LNCAP (cell line): ENCODE data around the gene AFG3L2.

Source experiments
- CTCF ChIP-seq: fragments of 450-650 bp; IDR thresholded peaks from 2 replicates; pipeline ENCODE4 v1.5.1; 2017; ENCODE audit warnings: mild to moderate bottlenecking

AFG3L2 gene

GRCh38 chr18:12417687-12418086 is 40.7 kb upstream of the AFG3L2 start:
- no peak for TF ChIP-seq CTCF

GRCh38 chr18:12416098-12416729 is 39.2 kb upstream of the AFG3L2 start:
- TF ChIP-seq CTCF: no peak

GRCh38 chr18:12411456-12411855 is 34.4 kb upstream of the AFG3L2 start:
- no peak for TF ChIP-seq CTCF

GRCh38 chr18:12410081-12410481 is 33.1 kb upstream of the AFG3L2 start:
- TF ChIP-seq CTCF: no peak

- no peak for TF ChIP-seq CTCF
These were observed 32.4 kb upstream of the AFG3L2 start for GRCh38 chr18:12409469-12409868.

- TF ChIP-seq CTCF: no peak
These were observed 31.3 kb upstream of the AFG3L2 start for GRCh38 chr18:12408247-12408869.

- TF ChIP-seq CTCF: no peak
These were observed 29.5 kb upstream of the AFG3L2 start for GRCh38 chr18:12406371-12407111.
